HG03439 (cell line): ENCODE data around the gene CDH24.
A peak's percentile ranks its signal among the peaks of the same experiment; 100 is the strongest.

Experiments used
- ATAC-seq: cut with Tn5 transposase; IDR thresholded peaks from one replicate; pipeline ENCODE4 v1.9.1; 2021; ENCODE audit warnings: mild to moderate bottlenecking, moderate library complexity; ENCODE audit not compliant: unreplicated experiment

CDH24 gene

DNA sequence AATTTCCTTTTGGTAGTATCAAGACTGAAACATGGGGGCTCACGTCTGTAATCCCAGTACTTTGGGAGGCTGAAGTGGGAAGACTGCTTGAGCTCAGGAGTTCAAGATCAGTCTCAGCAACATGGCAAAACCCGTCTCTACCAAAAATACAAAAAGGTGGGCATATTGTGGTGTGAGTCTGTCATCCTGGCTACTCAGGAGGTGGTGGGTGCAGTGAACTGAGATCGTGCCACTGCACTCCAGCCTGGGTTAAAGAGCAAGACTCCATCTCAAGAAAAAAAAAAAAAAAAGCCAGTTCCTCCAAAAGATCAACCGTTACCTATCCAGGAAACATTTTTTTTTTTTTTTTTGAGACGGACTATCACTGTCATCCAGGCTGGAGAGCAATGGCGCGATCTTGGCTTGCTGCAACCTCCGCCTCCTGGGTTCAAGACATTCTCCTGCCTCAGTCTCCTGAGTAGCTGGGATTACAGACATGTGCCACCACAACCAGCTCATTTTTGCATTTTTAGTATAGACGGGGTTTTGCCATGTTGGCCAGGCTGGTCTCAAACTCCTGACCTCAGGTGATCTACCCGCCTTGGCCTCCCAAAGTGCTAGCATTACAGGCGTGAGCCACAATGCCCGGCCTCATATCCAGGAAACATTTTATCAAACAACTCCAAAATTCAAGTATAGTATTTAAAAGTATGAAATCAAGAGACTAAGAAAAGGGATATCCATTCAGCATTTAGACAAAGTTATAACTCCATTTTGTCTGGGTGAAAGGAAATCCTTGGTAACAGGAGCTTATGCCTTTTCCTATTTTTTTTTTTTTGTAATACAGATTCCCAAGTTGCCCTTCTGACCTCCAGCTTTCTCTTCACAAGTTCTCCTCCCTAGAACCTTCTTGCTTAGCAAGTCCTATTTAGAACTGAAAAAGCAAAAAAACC is 34.2 kb upstream of the CDH24 start:
- no peak for ATAC-seq

DNA sequence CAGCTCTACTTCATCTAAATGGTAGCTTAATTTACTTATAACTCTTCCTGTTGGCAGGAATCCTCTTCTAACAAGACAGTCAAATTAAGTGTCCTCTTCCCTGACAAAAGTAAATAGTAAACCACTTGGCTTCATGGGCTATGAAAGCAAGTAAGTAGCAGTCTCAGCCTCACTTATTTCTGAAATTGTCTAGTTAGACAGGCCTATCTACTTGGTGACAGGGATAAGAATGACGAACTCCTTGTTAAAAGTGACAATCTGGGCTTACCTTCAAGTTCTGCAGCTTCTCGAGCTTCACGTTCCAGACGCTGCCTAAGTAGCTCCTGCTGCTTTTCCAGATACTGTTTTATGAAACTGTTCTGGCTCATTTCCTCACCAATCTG is 32.9 kb upstream of the CDH24 start:
- no peak for ATAC-seq

DNA sequence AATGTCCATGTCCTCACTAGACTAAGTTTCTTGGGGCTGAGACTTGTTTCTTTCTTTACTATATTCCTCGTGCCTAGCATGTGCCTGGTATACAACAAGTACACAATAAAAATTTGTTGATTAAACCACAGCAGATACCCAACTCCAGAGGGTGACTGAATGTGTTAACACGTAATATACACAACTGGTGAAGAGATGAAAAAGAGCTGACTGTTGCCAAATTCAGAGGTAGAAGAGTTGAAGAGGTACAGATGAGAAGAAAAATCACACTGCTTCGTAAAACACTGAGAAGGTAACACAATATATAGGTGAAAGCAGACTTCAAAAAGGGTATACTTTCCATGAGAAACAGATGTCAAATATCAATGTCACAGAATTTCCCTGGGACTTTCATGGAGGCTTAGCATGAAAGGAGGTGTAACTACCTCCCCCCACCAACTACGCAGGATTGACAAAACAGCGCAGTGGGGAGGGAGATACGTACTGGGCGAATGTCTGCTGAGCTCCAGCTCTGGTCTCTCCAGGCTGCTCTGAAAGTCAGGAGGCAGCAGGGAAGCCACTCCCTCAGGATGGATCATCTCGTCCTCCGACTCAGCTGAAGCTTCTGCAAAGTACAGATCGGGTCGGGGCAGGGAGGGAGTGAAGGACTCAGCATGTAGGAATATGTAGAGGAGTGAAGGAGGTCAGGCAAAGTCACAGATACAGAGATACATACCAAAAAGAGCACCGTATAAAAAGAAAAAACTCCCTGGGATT is 32.4 kb upstream of the CDH24 start:
- ATAC-seq: no peak

DNA sequence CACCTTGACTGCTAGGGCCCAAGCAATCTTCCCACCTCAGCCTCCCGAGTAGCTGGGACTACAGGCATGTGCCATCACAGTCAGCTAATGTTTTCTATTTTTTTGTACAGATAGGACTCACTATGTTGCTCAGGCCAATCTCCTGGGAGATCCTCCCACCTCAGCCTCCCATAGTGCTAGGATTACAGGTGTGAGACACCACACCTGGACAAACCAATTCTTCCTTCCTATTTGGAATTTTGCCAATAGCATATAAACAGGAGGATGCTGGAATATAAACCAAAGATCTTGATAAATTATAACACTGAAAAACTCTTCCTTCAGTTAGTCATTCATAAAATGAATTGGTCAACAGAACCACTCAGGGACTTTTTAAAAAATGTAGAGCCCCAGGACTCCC is 29.2 kb upstream of the CDH24 start:
- no peak for ATAC-seq

DNA sequence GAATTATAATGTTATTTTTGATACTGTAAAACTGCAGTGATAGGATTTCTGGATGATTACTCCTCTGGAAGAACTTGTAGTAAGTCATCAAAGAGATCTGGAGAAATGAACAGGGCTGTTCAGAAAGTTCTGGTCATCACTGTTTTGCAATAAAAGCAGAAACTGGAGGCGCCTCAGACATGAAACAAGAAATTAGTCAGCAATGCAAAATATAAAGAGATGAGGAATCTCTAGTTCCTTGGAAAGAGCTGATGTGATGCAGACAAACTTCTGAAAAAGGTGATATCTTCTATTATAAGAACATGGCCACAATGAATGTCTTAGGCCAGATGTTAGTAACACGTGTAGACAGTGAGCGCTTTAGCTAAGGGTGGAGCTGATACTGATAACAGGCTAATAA is 28.1 kb upstream of the CDH24 start:
- ATAC-seq: no peak

- no peak for ATAC-seq
Observed at GRCh38 chr14:23080474-23080873, 23.2 kb upstream of the CDH24 start.

DNA sequence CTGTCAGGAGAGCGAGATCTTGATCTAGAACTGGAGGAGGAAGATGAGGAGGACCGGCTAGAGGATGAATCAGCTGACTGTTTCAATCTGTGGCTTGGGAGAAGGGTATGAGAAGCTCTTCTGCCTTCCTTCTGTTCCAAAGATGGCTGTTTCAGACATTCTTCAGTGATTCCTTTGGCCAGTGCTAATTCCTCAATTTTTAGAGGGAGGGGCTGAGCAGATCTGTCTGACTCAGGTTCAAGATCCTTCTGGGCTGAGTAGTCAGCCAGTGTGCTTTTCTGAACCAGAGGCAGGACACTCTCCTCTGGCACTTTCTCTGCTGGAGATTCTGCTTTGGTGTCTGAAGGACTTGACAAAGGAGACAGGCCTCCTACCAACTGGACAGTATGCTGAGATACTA is 22.4 kb upstream of the CDH24 start:
- no peak for ATAC-seq

GRCh38 chr14:23078692-23079116 is 21.4 kb upstream of the CDH24 start:
- ATAC-seq: no peak

- ATAC-seq: no peak
Observed at GRCh38 chr14:23077962-23078361, 20.6 kb upstream of the CDH24 start.

DNA sequence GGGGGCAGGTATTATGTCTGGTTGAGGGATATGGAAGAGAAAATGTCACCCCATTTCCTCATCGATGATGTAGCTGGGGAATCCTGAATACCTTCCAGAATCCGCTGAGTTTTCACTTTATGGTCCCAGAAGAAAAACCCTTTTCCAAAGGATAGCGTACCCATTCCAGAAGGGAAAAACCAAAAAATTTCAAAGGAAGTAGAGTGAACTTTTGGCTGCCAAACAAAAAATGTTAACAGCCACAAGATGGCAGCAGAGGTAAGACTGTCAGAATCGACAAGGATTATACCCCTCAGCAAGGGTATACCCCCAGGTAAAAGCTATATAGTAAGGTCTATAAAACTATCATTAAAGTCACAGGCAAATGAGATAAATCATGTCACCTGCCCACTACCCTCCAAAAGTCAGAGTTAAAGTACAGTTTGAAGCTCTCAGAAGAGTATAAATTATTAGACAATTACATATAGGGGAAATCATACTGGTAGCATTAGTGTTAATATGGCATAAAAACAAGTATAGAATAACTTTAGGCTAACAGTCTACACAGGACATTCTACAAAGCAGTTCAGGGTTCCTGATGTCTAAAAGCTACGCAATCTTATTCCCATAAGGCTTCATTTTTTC is 19.6 kb upstream of the CDH24 start:
- no peak for ATAC-seq

GRCh38 chr14:23074906-23075305 is 17.6 kb upstream of the CDH24 start:
- no peak for ATAC-seq

GRCh38 chr14:23071921-23072539 is 14.7 kb upstream of the CDH24 start:
- ATAC-seq: no peak

GRCh38 chr14:23071244-23071920 is 14.1 kb upstream of the CDH24 start:
- ATAC-seq: peak; percentile 73

GRCh38 chr14:23070262-23071129 is 13.2 kb upstream of the CDH24 start:
- ATAC-seq: no peak

- no peak for ATAC-seq
Observed at GRCh38 chr14:23069413-23069806, 12.1 kb upstream of the CDH24 start.

- peak; percentile 67 for ATAC-seq
Observed at GRCh38 chr14:23068789-23069412, 11.6 kb upstream of the CDH24 start.

DNA sequence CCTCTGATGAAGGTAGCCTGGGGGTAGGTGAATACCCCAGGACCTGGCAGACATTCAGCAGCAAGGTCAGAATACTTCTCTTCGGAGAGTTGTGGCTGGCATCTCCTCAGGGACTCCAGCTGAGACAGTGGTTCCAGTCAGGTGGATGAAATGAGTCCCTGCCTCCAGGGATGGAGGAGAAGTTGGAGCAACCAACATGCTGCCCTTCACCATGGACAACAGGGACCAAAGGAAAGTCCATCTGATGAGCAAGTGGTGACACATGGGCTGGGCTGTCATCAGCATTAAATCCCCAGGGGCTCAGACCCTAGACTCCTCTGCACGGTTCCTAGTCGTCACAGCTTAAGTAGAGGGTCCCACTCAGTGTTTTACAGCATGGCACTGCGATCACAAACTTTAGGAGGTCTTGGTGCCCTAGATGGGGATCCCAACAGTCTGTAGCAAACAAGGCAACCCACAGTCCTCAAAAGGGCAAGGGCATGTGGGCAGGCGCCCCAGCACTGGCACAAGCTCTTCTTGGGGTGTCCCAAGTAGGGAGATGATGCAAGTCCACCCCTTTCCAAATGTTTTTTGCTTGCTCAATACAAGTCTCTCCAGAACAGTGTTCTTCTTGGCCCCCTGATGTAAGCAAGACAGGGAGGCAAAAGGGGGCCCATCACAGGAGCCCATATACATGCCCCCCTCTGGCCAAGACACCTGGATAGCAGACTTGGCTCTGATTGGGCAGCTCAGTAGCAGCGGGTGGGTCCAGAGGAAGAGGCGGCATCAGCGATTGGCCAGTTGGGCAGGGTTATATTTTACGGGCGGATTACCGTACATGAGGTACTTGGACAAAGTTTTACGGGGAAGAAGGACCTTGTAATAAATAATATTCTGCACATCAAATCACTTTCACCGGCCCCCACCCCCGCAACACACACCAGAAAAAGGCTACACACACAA is 10.8 kb upstream of the CDH24 start:
- ATAC-seq: no peak
